Prostate gland (tissue), 2 donors: ENCODE measurements around the gene LBH.

Experiments used
- POLR2A ChIP-seq: fragments of 450-650 bp; IDR thresholded peaks from one replicate; pipeline ENCODE4 v1.6.1; 2016; ENCODE audit warnings: antibody characterized with exemption, mild to moderate bottlenecking
- TF ChIP-seq, protein P1 (sequence below), 4 experiments: fragments of 200-600 bp in 2 of 4; fragments of 450-650 bp in 2 of 4; sonication (generic) in 2 of 4; IDR thresholded peaks; 1 replicate in 3 of 4; 2 replicates in 1 of 4; pipeline ENCODE4 v1.5.1; 2016 to 2019; ENCODE audit warnings: antibody characterized with exemption in 4 of 4, mild to moderate bottlenecking in 2 of 4, moderate library complexity in 2 of 4

DNA sequence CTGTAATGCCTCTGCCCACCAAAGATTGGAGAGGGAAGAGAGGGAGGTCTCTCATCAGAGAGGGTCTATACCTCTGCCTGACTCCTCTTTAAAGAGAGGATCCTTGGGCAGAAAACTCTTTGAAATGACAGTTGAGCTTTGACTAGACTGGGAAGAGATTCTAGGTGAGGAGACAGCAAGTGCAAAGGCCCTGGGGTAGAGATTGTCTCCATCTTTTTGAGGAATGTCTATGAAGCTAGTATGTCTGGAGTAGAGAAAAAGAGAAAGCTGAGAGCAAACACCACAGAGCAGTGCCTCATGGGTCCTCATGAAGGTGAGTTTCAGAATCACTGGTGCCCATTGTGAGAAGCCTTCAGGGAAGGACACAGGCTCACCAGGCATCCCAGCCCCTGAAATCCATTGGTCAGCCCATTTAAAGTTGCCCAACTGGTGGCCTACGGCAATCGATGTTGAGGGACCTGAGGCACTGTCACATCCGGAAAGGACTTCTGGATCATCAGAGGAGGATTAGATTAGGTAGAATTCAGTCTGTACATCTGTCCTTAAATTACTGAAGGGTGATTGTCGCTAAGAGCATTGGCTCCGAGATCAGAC, 31.5 kb downstream of the LBH start:
- TF ChIP-seq, protein P1, sequence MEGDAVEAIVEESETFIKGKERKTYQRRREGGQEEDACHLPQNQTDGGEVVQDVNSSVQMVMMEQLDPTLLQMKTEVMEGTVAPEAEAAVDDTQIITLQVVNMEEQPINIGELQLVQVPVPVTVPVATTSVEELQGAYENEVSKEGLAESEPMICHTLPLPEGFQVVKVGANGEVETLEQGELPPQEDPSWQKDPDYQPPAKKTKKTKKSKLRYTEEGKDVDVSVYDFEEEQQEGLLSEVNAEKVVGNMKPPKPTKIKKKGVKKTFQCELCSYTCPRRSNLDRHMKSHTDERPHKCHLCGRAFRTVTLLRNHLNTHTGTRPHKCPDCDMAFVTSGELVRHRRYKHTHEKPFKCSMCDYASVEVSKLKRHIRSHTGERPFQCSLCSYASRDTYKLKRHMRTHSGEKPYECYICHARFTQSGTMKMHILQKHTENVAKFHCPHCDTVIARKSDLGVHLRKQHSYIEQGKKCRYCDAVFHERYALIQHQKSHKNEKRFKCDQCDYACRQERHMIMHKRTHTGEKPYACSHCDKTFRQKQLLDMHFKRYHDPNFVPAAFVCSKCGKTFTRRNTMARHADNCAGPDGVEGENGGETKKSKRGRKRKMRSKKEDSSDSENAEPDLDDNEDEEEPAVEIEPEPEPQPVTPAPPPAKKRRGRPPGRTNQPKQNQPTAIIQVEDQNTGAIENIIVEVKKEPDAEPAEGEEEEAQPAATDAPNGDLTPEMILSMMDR (IDR thresholded peaks at IDR 0.05) = no peak
- TF ChIP-seq POLR2A = no peak
